OCI-LY7 (cell line): ENCODE measurements around the gene THRB. TPM values are rescaled to one million over a fixed set of nuclear protein-coding genes. Genes with fewer than 3 reads are reported as not detected.

Experiments
- BruUV-seq: library from RNA; stranded (reverse); fragments of 400-500 nt; replicated peaks from 2 replicates; lab custom pipeline; 2021; lab: Mats Ljungman, UMichigan
- CTCF ChIA-PET: fragments of 300-600 bp; sonication (Branson Sonifier 250); formaldehyde crosslinking; loops from one replicate; lab custom pipeline; 2022; ENCODE audit warnings: antibody characterized with exemption; ENCODE audit not compliant: unreplicated experiment; lab: Charles Lee
- POLR2A ChIA-PET: fragments of 300-600 bp; sonication (Branson Sonifier 250); formaldehyde crosslinking; loops from one replicate; lab custom pipeline; 2022; ENCODE audit warnings: antibody characterized with exemption; lab: Charles Lee
- DNase-seq: peaks from one replicate; pipeline ENCODE4 v3.0.0-alpha.2; 2015; ENCODE audit warnings: low spot score
- H2AFZ ChIP-seq: fragments of 200-600 bp; sonication (generic), shearing (Covaris generic); 2 replicates; pipeline ENCODE4 v1.6.1; 2014; ENCODE audit warnings: mild to moderate bottlenecking, antibody characterized with exemption, low read length, moderate library complexity
- H3K27ac ChIP-seq: fragments of 200-600 bp; sonication (generic); 2 replicates; pipeline ENCODE4 v1.5.1; 2014; ENCODE audit warnings: mixed run types, low read depth, mild to moderate bottlenecking, moderate library complexity, low read length, inconsistent platforms; ENCODE audit not compliant: poor library complexity, severe bottlenecking
- H3K36me3 ChIP-seq: fragments of 200-600 bp; sonication (generic); 2 replicates; pipeline ENCODE4 v1.6.1; 2014; ENCODE audit warnings: mild to moderate bottlenecking, antibody characterized with exemption, low read length, moderate library complexity, mixed read lengths; ENCODE audit not compliant: insufficient read depth
- H3K4me1 ChIP-seq: fragments of 200-600 bp; sonication (generic); 2 replicates; pipeline ENCODE4 v1.5.1; 2014; ENCODE audit warnings: mild to moderate bottlenecking, low read length; ENCODE audit not compliant: insufficient read depth, poor library complexity, severe bottlenecking
- H3K4me2 ChIP-seq: fragments of 200-600 bp; sonication (generic); 2 replicates; pipeline ENCODE4 v1.6.1; 2014; ENCODE audit warnings: mild to moderate bottlenecking, low read length
- H3K4me3 ChIP-seq: fragments of 200-600 bp; sonication (generic); 2 replicates; pipeline ENCODE4 v1.5.1; 2014; ENCODE audit warnings: mild to moderate bottlenecking, low read depth, low read length; ENCODE audit not compliant: poor library complexity, severe bottlenecking
- H3K79me2 ChIP-seq: fragments of 200-600 bp; sonication (generic); 2 replicates; pipeline ENCODE4 v1.6.1; 2016; ENCODE audit warnings: low read depth, mild to moderate bottlenecking, low read length, moderate library complexity, mixed read lengths; ENCODE audit not compliant: insufficient read depth
- H3K9me2 ChIP-seq: fragments of 200-600 bp; sonication (generic); 2 replicates; pipeline ENCODE4 v1.6.1; 2016; ENCODE audit warnings: mild to moderate bottlenecking, low read length, mixed read lengths; ENCODE audit not compliant: insufficient read depth
- H3K9me3 ChIP-seq: fragments of 200-600 bp; sonication (generic); 2 replicates; pipeline ENCODE4 v1.6.1; 2014; ENCODE audit warnings: mild to moderate bottlenecking, mixed run types, low read length, mixed read lengths
- H4K20me1 ChIP-seq: fragments of 200-600 bp; sonication (generic); 2 replicates; pipeline ENCODE4 v1.6.1; 2014; ENCODE audit warnings: mild to moderate bottlenecking, antibody characterized with exemption, low read length, moderate library complexity, mixed read lengths; ENCODE audit not compliant: insufficient read depth
- EZH2phosphoT487 ChIP-seq: fragments of 200-600 bp; sonication (generic); IDR thresholded peaks from 2 replicates; pipeline ENCODE4 v1.6.1; 2018; ENCODE audit warnings: low read depth, borderline replicate concordance, mild to moderate bottlenecking, mixed run types, antibody characterized with exemption, low read length, moderate library complexity, mixed read lengths
- intact Hi-C: fragments of 100-400 bp; cut with micrococcal nuclease; formaldehyde crosslinking; loops from one replicate; pipeline ENCODE4 v1.10.0; 2022; ENCODE audit not compliant: unreplicated experiment
- total RNA-seq, 2 experiments: library from RNA; depleted of rRNA in 1 of 2; stranded (reverse); fragments of >200 nt in 1 of 2; shearing (Covaris generic) in 1 of 2; gene quantifications; 2 replicates each; pipeline ENCODE4 v1.2.3, GENCODE V29; 2014 to 2022
- TF ChIP-seq, protein P1 (sequence below): fragments of 200-600 bp; sonication (generic); conservative IDR thresholded peaks from 2 replicates; pipeline ENCODE4 v1.5.1; 2014; ENCODE audit warnings: mild to moderate bottlenecking, antibody characterized with exemption, low read length, moderate library complexity, mixed read lengths

The THRB gene
- total RNA-seq, 2 experiments from 2014 or later, result not detected

DNA sequence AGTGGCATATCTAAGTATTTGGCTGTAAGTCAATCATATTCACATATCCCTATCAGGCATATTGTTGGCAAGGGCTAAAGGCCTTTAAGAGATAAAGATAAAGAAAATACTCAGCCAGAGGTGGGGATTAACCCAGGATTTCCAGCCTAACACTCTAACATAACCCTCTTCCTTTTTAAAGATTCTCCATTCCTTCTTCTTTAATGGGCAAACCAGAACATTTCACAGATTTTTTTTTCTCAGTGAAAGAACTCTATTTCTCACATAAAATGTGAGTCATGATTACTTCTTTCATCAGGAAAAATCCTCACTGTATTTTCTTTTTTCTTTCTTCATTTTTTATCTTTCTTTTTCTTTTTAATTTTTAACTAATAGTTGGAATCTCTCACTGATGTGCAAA lies 349.2 kb downstream of the THRB start:
- CTCF ChIA-PET, result no interaction called here
- no peak overlapping the region for H3K4me3 ChIP-seq
- H2AFZ ChIP-seq, result no peak overlapping the region
- no peaks in the 10 kb centered on the region for H3K36me3 ChIP-seq
- H3K27ac ChIP-seq, result no peak overlapping the region
- no TSS peak for BruUV-seq
- DNase-seq, result no peak
- no peaks in the 10 kb centered on the region for H3K79me2 ChIP-seq
- no peak for TF ChIP-seq EZH2phosphoT487
- TF ChIP-seq, protein P1, sequence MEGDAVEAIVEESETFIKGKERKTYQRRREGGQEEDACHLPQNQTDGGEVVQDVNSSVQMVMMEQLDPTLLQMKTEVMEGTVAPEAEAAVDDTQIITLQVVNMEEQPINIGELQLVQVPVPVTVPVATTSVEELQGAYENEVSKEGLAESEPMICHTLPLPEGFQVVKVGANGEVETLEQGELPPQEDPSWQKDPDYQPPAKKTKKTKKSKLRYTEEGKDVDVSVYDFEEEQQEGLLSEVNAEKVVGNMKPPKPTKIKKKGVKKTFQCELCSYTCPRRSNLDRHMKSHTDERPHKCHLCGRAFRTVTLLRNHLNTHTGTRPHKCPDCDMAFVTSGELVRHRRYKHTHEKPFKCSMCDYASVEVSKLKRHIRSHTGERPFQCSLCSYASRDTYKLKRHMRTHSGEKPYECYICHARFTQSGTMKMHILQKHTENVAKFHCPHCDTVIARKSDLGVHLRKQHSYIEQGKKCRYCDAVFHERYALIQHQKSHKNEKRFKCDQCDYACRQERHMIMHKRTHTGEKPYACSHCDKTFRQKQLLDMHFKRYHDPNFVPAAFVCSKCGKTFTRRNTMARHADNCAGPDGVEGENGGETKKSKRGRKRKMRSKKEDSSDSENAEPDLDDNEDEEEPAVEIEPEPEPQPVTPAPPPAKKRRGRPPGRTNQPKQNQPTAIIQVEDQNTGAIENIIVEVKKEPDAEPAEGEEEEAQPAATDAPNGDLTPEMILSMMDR, result no peak
- POLR2A ChIA-PET, result no interaction called here
- H3K9me3 ChIP-seq, result no peaks in the 10 kb centered on the region
- no peaks in the 10 kb centered on the region for H4K20me1 ChIP-seq
- no peaks in the 10 kb centered on the region for H3K9me2 ChIP-seq
- no peaks in the 10 kb centered on the region for H3K4me1 ChIP-seq
- H3K4me2 ChIP-seq, result no peak overlapping the region
- intact Hi-C loops, result no loop called here

DNA sequence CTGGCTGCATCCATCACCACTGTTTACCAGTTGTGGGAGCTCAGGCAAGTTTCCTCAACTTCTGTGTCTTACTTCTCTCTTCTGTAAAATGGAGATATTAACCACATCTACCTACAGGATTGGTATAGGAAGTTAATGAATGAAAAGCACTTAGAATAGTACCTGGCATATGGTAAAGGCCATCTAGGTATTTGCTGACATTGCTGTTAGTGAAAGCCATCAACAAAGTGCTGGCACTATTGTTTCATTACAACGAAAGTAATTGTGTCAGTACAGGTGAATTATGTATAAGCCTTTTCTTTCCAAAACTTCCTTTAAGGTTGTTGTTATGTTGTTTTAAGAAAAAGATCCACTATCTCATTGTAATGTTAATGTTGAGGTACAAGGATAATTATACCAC lies 352.5 kb downstream of the THRB start:
- H3K79me2 ChIP-seq, result no peaks in the 10 kb centered on the region
- no TSS peak for BruUV-seq
- H3K9me3 ChIP-seq, result no peaks in the 10 kb centered on the region
- TF ChIP-seq, protein P1, result no peak
- TF ChIP-seq EZH2phosphoT487, result no peak
- POLR2A ChIA-PET, result no interaction called here
- DNase-seq, result no peak
- no peaks in the 10 kb centered on the region for H3K9me2 ChIP-seq
- H4K20me1 ChIP-seq, result no peaks in the 10 kb centered on the region
- no peaks in the 10 kb centered on the region for H3K36me3 ChIP-seq
- H3K4me1 ChIP-seq, result peaks cover 25% of the 10 kb centered on the region
- H3K4me2 ChIP-seq, result no peak overlapping the region
- CTCF ChIA-PET, result no interaction called here
- intact Hi-C loops, result no loop called here
- H2AFZ ChIP-seq, result no peak overlapping the region
- no peak overlapping the region for H3K4me3 ChIP-seq
- H3K27ac ChIP-seq, result no peak overlapping the region

DNA sequence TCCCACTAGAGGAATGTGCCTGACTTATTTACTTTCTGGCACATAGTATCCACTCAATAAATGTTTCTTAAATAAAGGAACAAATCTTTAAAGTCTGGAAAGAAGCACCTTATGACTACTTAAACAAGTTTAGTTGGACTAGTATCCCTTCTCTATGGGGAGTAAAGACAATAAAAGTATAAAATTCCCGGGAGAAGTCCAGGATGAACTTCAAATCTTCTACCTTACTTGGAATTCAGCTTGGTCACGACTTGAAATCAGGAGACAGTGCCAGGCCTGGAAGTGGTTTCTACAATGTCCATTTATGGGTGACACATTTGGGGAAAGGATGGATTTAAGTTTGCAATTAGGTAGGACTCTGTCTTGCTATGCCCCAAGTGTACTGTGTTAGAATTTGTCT lies 353.1 kb downstream of the THRB start:
- intact Hi-C loops, result no loop called here
- no peaks in the 10 kb centered on the region for H4K20me1 ChIP-seq
- H3K4me2 ChIP-seq, result no peak overlapping the region
- ChIA-PET CTCF (no interaction called here), POLR2A (no interaction called here)
- H3K4me1 ChIP-seq, result peaks cover 31% of the 10 kb centered on the region
- no TSS peak for BruUV-seq
- no peaks in the 10 kb centered on the region for H3K9me2 ChIP-seq
- H3K36me3 ChIP-seq, result no peaks in the 10 kb centered on the region
- H3K4me3 ChIP-seq, result no peak overlapping the region
- no peak for TF ChIP-seq EZH2phosphoT487
- H3K27ac ChIP-seq, result no peak overlapping the region
- no peaks in the 10 kb centered on the region for H3K9me3 ChIP-seq
- no peak for DNase-seq
- H2AFZ ChIP-seq, result no peak overlapping the region
- no peaks in the 10 kb centered on the region for H3K79me2 ChIP-seq
